SU-DHL-6 (cell line): ENCODE measurements around the gene CD80.

Experiments
- H2AFZ ChIP-seq: fragments of 200-600 bp; sonication (generic); 2 replicates; pipeline ENCODE4 v1.6.1; 2014; ENCODE audit warnings: low read depth, mild to moderate bottlenecking, moderate library complexity, mixed read lengths, antibody characterized with exemption, low read length; ENCODE audit not compliant: severe bottlenecking
- H3F3A ChIP-seq: fragments of 200-600 bp; shearing (Covaris generic); 2 replicates; pipeline ENCODE4 v1.6.0; 2016; ENCODE audit warnings: antibody characterized with exemption, mild to moderate bottlenecking; ENCODE audit not compliant: insufficient read depth
- H3K27ac ChIP-seq: fragments of 200-600 bp; sonication (generic); 2 replicates; pipeline ENCODE4 v1.5.1; 2016; ENCODE audit warnings: low read depth, mild to moderate bottlenecking, low read length, moderate library complexity, mixed read lengths
- H3K27me3 ChIP-seq: fragments of 200-600 bp; sonication (generic), shearing (Covaris generic); 2 replicates; pipeline ENCODE4 v1.6.0; 2014; ENCODE audit warnings: mild to moderate bottlenecking, low read length
- H3K36me3 ChIP-seq: fragments of 200-600 bp; sonication (generic); 2 replicates; pipeline ENCODE4 v1.6.1; 2014; ENCODE audit warnings: mild to moderate bottlenecking, low read length, mixed read lengths
- H3K4me2 ChIP-seq: fragments of 300-600, 200-600 bp; shearing (Covaris generic), sonication (generic); 2 replicates; pipeline ENCODE4 v1.6.0; 2014; ENCODE audit warnings: low read length, low read depth, mild to moderate bottlenecking; ENCODE audit not compliant: poor library complexity, severe bottlenecking
- H3K4me3 ChIP-seq: fragments of 200-600 bp; sonication (generic); 2 replicates; pipeline ENCODE4 v1.5.1; 2014; ENCODE audit warnings: antibody characterized with exemption, low read length, mild to moderate bottlenecking, mixed read lengths; ENCODE audit not compliant: insufficient read depth, poor library complexity, severe bottlenecking
- H3K79me2 ChIP-seq: fragments of 200-600 bp; sonication (generic); 2 replicates; pipeline ENCODE4 v1.6.1; 2014; ENCODE audit warnings: mild to moderate bottlenecking, low read length, moderate library complexity; ENCODE audit not compliant: insufficient read depth
- H3K9ac ChIP-seq: fragments of 200-600 bp; sonication (generic); 2 replicates; pipeline ENCODE4 v1.7.0; 2014; ENCODE audit warnings: mild to moderate bottlenecking, low read length
- H3K9me2 ChIP-seq: fragments of 200-600 bp; sonication (generic); replicated peaks from 2 replicates; pipeline ENCODE4 v1.6.1; 2014; ENCODE audit warnings: low read length; ENCODE audit not compliant: insufficient read depth
- H3K9me3 ChIP-seq: fragments of 200-600 bp; sonication (generic); 2 replicates; pipeline ENCODE4 v1.6.1; 2014; ENCODE audit warnings: low read length, mixed read lengths; ENCODE audit not compliant: insufficient read depth
- H4K20me1 ChIP-seq: fragments of 200-600 bp; sonication (generic); 2 replicates; pipeline ENCODE4 v1.6.1; 2014; ENCODE audit warnings: low read depth, mild to moderate bottlenecking, antibody characterized with exemption, low read length, moderate library complexity, mixed read lengths
- CTCF ChIP-seq: fragments of 200-600 bp; sonication (generic); IDR thresholded peaks from one replicate; pipeline ENCODE4 v1.5.1; 2017; ENCODE audit warnings: antibody characterized with exemption, mild to moderate bottlenecking, low read length, moderate library complexity; ENCODE audit not compliant: insufficient read depth, poor library complexity, severe bottlenecking
- EZH2phosphoT487 ChIP-seq: fragments of 200-600 bp; sonication (generic), shearing (Covaris generic); conservative IDR thresholded peaks from 2 replicates; pipeline ENCODE4 v1.6.1; 2018; ENCODE audit warnings: mild to moderate bottlenecking, antibody characterized with exemption, low read length, moderate library complexity, mixed read lengths

CD80 gene

GRCh38 chr3:119514637-119515036 is 44.8 kb downstream of the CD80 start:
- no peaks in the 10 kb centered on the region for H3K27me3 ChIP-seq
- H3K79me2 ChIP-seq: no peaks in the 10 kb centered on the region
- no peak overlapping the region for H3K4me3 ChIP-seq
- no peak overlapping the region for H3K4me2 ChIP-seq
- H3K36me3 ChIP-seq: peaks cover 56% of the 10 kb centered on the region
- peaks cover 21% of the 10 kb centered on the region; the same call in 1 of the 2 replicates for H3F3A ChIP-seq
- no peaks in the 10 kb centered on the region for H3K9me3 ChIP-seq
- H3K27ac ChIP-seq: no peak overlapping the region
- TF ChIP-seq EZH2phosphoT487 (no peak), CTCF (no peak)
- no peaks in the 10 kb centered on the region for H4K20me1 ChIP-seq
- H2AFZ ChIP-seq: no peak overlapping the region
- no peaks in the 10 kb centered on the region for H3K9me2 ChIP-seq
- no peak overlapping the region for H3K9ac ChIP-seq

GRCh38 chr3:119510690-119511089 is 48.7 kb downstream of the CD80 start:
- Histone ChIP-seq H3K27ac (no peak overlapping the region), H3K79me2 (peaks cover 5% of the 10 kb centered on the region; the same call in 1 of the 2 replicates), H3K4me3 (no peak overlapping the region), H2AFZ (no peak overlapping the region), H3K9ac (no peak overlapping the region), H3K27me3 (no peaks in the 10 kb centered on the region), H3K4me2 (no peak overlapping the region), H3K36me3 (peaks cover 32% of the 10 kb centered on the region; the same call in 1 of the 2 replicates), H3K9me2 (no peaks in the 10 kb centered on the region), H3F3A (peaks cover 21% of the 10 kb centered on the region; the same call in 1 of the 2 replicates), H3K9me3 (no peaks in the 10 kb centered on the region), H4K20me1 (no peaks in the 10 kb centered on the region)
- TF ChIP-seq EZH2phosphoT487 (no peak), CTCF (no peak)

- H3K4me3 ChIP-seq: no peak overlapping the region
- peaks cover 22% of the 10 kb centered on the region for H3K36me3 ChIP-seq
- no peaks in the 10 kb centered on the region for H3K27me3 ChIP-seq
- H3F3A ChIP-seq: 0 out of 2 replicates have a peak, but pooled peaks cover 11% of the 10 kb centered on the region
- no peak for TF ChIP-seq EZH2phosphoT487
- TF ChIP-seq CTCF: no peak
- H4K20me1 ChIP-seq: no peaks in the 10 kb centered on the region
- no peaks in the 10 kb centered on the region for H3K9me2 ChIP-seq
- H3K27ac ChIP-seq: no peak overlapping the region
- no peak overlapping the region for H2AFZ ChIP-seq
- H3K4me2 ChIP-seq: no peak overlapping the region
- H3K79me2 ChIP-seq: peaks cover 5% of the 10 kb centered on the region; the same call in 1 of the 2 replicates
- no peak overlapping the region for H3K9ac ChIP-seq
- no peaks in the 10 kb centered on the region for H3K9me3 ChIP-seq
Measured at GRCh38 chr3:119508172-119508845, 51.1 kb downstream of the CD80 start.
